Esophagus squamous epithelium (tissue), 4 donors: ENCODE data around the gene EFHC2.

Source experiments
- CTCF ChIP-seq, 6 experiments: fragments of 450-650 bp in 4 of 6; fragments of 200-600 bp in 2 of 6; sonication (generic) in 2 of 6; IDR thresholded peaks; one replicate each; pipeline ENCODE4 v1.5.1; 2016 to 2019; ENCODE audit warnings: antibody characterized with exemption in 6 of 6, mild to moderate bottlenecking in 4 of 6, moderate library complexity in 4 of 6
- POLR2A ChIP-seq, 4 donors: fragments of 450-650 bp; IDR thresholded peaks; one replicate each; pipeline ENCODE4 v1.6.1; 2017; ENCODE audit warnings: antibody characterized with exemption in 4 of 4, mild to moderate bottlenecking in 4 of 4, moderate library complexity in 3 of 4

- TF ChIP-seq CTCF (IDR thresholded peaks at IDR 0.05) = no peak
- no peak for TF ChIP-seq POLR2A (IDR thresholded peaks at IDR 0.05)
These were observed 13.2 kb downstream of the EFHC2 start for GRCh38 chrX:44330227-44330626.
